WTC11 (cell line): Measurements from ENCODE around the gene ZEB2.

Experiments used
- CBFB ChIP-seq: sonication (generic); formaldehyde crosslinking; IDR thresholded peaks from 2 replicates; pipeline ENCODE4 v1.8.1; 2022; ENCODE audit warnings: mild to moderate bottlenecking, low read depth, missing genetic modification reagents
- NR2C2 ChIP-seq: sonication (generic); formaldehyde crosslinking; IDR thresholded peaks from 2 replicates; pipeline ENCODE4 v1.8.0; 2022; ENCODE audit warnings: mild to moderate bottlenecking, missing genetic modification reagents
- TCF7 ChIP-seq: sonication (generic); formaldehyde crosslinking; IDR thresholded peaks from 2 replicates; pipeline ENCODE4 v1.8.0; 2022; ENCODE audit warnings: mild to moderate bottlenecking, low read depth, missing genetic modification reagents, moderate library complexity
- TF ChIP-seq, protein P1 (sequence below): sonication (generic); formaldehyde crosslinking; IDR thresholded peaks from 2 replicates; pipeline ENCODE4 v1.8.0; 2022; ENCODE audit warnings: mild to moderate bottlenecking, missing genetic modification reagents
- TF ChIP-seq, protein P2 (sequence below): fragments of 200-600 bp; IDR thresholded peaks from 2 replicates; pipeline ENCODE4 v1.8.0; 2022; ENCODE audit warnings: antibody characterized with exemption
- TF ChIP-seq, protein P3 (sequence below): sonication (generic); formaldehyde crosslinking; conservative IDR thresholded peaks from 2 replicates; pipeline ENCODE4 v1.8.1; 2022; ENCODE audit warnings: mild to moderate bottlenecking, missing genetic modification reagents
- TF ChIP-seq, protein P4 (sequence below): sonication (generic); formaldehyde crosslinking; conservative IDR thresholded peaks from 2 replicates; pipeline ENCODE4 v1.8.1; 2023; ENCODE audit warnings: mild to moderate bottlenecking, low read depth, missing genetic modification reagents, moderate library complexity

DNA sequence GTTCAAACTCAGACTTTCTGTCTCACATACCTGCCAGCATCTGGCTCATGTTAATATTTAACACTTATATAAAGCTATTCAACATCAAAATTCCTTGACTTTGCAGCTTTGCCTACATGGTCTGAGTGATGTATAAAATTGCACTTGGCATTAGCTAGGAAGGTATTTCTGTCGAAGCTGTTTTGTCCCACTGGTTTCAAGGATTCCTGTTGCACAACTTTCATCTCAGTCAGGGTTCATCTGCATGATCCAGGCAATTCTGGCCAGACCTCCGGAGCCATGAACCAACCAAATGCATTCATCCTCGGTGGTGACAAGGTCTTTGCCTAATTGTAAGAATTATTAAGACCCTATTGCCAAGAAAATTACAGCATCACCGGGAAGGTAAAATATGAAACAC, 185.4 kb downstream of the ZEB2 start:
- TF ChIP-seq, protein P1, sequence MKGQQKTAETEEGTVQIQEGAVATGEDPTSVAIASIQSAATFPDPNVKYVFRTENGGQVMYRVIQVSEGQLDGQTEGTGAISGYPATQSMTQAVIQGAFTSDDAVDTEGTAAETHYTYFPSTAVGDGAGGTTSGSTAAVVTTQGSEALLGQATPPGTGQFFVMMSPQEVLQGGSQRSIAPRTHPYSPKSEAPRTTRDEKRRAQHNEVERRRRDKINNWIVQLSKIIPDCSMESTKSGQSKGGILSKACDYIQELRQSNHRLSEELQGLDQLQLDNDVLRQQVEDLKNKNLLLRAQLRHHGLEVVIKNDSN, result no peak
- TF ChIP-seq, protein P2, sequence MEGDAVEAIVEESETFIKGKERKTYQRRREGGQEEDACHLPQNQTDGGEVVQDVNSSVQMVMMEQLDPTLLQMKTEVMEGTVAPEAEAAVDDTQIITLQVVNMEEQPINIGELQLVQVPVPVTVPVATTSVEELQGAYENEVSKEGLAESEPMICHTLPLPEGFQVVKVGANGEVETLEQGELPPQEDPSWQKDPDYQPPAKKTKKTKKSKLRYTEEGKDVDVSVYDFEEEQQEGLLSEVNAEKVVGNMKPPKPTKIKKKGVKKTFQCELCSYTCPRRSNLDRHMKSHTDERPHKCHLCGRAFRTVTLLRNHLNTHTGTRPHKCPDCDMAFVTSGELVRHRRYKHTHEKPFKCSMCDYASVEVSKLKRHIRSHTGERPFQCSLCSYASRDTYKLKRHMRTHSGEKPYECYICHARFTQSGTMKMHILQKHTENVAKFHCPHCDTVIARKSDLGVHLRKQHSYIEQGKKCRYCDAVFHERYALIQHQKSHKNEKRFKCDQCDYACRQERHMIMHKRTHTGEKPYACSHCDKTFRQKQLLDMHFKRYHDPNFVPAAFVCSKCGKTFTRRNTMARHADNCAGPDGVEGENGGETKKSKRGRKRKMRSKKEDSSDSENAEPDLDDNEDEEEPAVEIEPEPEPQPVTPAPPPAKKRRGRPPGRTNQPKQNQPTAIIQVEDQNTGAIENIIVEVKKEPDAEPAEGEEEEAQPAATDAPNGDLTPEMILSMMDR, result no peak
- TF ChIP-seq TCF7 (no peak), CBFB (no peak), NR2C2 (CRISPR knock-in tag) (no peak)
- TF ChIP-seq, protein P3, sequence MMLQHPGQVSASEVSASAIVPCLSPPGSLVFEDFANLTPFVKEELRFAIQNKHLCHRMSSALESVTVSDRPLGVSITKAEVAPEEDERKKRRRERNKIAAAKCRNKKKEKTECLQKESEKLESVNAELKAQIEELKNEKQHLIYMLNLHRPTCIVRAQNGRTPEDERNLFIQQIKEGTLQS (CRISPR knock-in tag), result no peak
- TF ChIP-seq, protein P4, sequence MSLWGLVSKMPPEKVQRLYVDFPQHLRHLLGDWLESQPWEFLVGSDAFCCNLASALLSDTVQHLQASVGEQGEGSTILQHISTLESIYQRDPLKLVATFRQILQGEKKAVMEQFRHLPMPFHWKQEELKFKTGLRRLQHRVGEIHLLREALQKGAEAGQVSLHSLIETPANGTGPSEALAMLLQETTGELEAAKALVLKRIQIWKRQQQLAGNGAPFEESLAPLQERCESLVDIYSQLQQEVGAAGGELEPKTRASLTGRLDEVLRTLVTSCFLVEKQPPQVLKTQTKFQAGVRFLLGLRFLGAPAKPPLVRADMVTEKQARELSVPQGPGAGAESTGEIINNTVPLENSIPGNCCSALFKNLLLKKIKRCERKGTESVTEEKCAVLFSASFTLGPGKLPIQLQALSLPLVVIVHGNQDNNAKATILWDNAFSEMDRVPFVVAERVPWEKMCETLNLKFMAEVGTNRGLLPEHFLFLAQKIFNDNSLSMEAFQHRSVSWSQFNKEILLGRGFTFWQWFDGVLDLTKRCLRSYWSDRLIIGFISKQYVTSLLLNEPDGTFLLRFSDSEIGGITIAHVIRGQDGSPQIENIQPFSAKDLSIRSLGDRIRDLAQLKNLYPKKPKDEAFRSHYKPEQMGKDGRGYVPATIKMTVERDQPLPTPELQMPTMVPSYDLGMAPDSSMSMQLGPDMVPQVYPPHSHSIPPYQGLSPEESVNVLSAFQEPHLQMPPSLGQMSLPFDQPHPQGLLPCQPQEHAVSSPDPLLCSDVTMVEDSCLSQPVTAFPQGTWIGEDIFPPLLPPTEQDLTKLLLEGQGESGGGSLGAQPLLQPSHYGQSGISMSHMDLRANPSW, result no peak
